ENCODE results near the gene RAP1GAP2.

The RAP1GAP2 gene

DNA sequence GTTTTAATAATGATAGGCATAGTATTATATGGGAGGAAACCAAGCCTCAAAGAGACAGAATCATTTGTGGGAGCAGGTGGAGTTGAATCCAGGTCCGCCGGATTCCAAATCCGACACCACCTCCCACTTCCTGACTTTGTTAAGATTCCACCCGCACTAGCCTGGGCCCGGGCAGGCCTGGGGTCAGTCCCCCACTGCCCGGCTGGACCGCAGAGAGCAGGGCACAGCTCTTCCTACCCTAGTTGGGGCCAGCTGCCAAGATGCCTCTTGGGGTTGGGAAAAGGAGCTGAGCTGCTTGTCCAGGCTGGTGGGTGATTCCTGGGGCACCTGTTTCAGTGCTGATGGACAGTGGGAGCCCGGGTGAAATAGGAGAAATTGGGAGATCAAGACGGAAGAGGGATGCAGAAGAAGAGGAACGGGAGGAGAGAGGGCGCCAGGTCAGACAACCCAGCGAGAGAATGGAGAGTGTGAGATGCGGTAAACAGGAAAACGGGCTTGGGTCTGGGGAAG lies 213.2 kb downstream of the RAP1GAP2 start:
- Mint-ChIP-seq H3K4me3 (no peak overlapping the region), H3K36me3 (ENCODE audit: low read depth) (no peaks in the 10 kb centered on the region), H3K27me3 (ENCODE audit: low read depth) (no peaks in the 10 kb centered on the region), H3K9me3 (no peaks in the 10 kb centered on the region), H3K27ac (peak overlapping the region; percentile 8), H3K4me1 (ENCODE audit: low read depth) (no peaks in the 10 kb centered on the region)
- no peak for DNase-seq (ENCODE audit: low spot score)

DNA sequence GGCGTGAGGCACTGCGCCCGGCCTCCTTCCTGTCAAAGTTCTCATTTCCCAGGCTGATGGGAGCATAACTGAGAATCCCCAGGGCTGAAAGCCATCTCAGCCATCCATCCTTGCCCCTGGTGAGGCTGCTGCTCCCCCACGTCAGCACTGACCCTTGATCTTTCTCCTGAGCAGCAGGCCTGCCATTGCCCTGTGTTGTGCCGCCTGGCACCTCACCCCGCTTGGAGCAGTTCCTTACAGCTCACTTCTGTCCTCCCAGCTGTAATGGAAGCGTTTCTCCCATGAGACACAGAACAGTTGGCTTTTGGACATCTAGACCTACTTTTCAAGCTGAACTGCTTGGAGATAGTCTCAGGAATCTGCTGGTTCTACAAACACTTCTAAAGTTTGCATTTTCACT lies 215.7 kb downstream of the RAP1GAP2 start:
- Mint-ChIP-seq H3K27ac (no peak overlapping the region), H3K36me3 (ENCODE audit: low read depth) (no peaks in the 10 kb centered on the region), H3K27me3 (ENCODE audit: low read depth) (no peaks in the 10 kb centered on the region), H3K4me1 (ENCODE audit: low read depth) (no peaks in the 10 kb centered on the region), H3K4me3 (no peak overlapping the region), H3K9me3 (no peaks in the 10 kb centered on the region)
- no peak for DNase-seq (ENCODE audit: low spot score)

DNA sequence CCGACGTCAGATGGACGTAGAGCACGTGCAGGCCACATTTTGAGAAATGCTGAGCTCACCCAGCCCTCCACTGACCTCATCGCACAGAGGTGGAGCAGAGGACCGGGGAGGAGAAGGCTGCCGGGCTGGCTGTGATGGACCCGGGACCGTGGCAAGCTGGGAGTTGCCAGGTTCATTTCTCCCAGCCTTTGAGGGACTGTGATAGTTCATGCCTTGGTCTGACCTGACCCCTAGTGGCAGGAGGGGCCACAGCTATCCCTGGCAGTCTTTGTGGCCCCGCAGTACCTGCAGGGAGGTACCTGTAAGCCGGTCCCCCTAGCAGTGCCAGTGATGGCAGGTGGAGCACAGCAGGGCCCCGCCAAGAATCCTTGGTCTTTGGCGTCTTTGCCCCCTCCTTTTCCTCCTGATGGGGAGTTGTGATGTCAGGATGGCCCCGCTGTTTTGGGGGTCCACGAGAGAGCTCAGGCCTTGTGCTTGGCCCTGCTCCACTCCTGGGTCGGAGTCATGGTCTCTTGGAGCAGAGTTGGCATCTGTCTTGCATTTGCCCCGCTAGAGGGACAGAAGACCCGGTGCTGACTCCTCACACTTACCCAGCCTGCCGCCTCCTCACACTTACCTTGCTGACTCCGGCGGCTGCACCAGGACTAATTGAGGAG lies 216.8 kb downstream of the RAP1GAP2 start:
- Mint-ChIP-seq H3K4me3 (no peak overlapping the region), H3K27ac (no peak overlapping the region), H3K36me3 (ENCODE audit: low read depth) (no peaks in the 10 kb centered on the region), H3K4me1 (ENCODE audit: low read depth) (no peaks in the 10 kb centered on the region), H3K27me3 (ENCODE audit: low read depth) (no peaks in the 10 kb centered on the region), H3K9me3 (no peaks in the 10 kb centered on the region)
- peak; percentile 13 for DNase-seq (ENCODE audit: low spot score)

DNA sequence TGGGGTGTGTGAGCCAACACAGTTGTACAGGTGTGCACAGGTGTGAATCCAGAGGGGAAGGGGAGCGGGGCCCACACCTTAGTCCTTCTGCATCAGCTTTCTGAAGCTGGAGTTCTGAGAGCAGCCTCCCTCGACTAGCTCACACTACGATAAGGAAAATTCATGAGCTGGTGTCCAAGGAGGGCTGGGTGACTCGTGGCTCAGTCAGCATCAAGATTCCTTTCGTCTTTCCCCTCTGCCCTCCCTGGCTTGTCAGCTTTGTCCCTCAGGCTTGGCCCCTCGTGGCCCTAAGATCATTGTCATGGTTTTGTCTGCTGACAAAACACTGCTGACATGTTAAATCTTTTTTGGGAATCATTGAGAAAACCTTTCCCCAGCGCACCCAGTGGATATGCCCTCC lies 219.7 kb downstream of the RAP1GAP2 start:
- Mint-ChIP-seq H3K36me3 (ENCODE audit: low read depth) (peaks cover 4% of the 10 kb centered on the region), H3K27me3 (ENCODE audit: low read depth) (no peaks in the 10 kb centered on the region)

GRCh38 chr17:3017936-3018335 lies 221.7 kb downstream of the RAP1GAP2 start:
- Mint-ChIP-seq H3K27ac (no peak overlapping the region), H3K36me3 (ENCODE audit: low read depth) (peaks cover 22% of the 10 kb centered on the region), H3K27me3 (ENCODE audit: low read depth) (no peaks in the 10 kb centered on the region), H3K4me1 (ENCODE audit: low read depth) (no peaks in the 10 kb centered on the region), H3K4me3 (no peak overlapping the region), H3K9me3 (peaks cover 13% of the 10 kb centered on the region)
- no peak for DNase-seq (ENCODE audit: low spot score)

More for the DNA sequence above, 219.7 kb downstream of the RAP1GAP2 start:
- H3K27ac Mint-ChIP-seq, result no peak overlapping the region
- no peaks in the 10 kb centered on the region for H3K4me1 Mint-ChIP-seq (ENCODE audit: low read depth)
- DNase-seq (ENCODE audit: low spot score), result no peak
- no peaks in the 10 kb centered on the region for H3K9me3 Mint-ChIP-seq
- no peak overlapping the region for H3K4me3 Mint-ChIP-seq

GRCh38 chr17:3019761-3020160 lies 223.5 kb downstream of the RAP1GAP2 start:
- H3K4me3 Mint-ChIP-seq, result no peak overlapping the region
- no peak for DNase-seq (ENCODE audit: low spot score)
- H3K4me1 Mint-ChIP-seq (ENCODE audit: low read depth), result no peaks in the 10 kb centered on the region
- H3K27me3 Mint-ChIP-seq (ENCODE audit: low read depth), result no peaks in the 10 kb centered on the region
- peaks cover 31% of the 10 kb centered on the region for H3K36me3 Mint-ChIP-seq (ENCODE audit: low read depth)
- peaks cover 17% of the 10 kb centered on the region for H3K9me3 Mint-ChIP-seq
- H3K27ac Mint-ChIP-seq, result no peak overlapping the region

DNA sequence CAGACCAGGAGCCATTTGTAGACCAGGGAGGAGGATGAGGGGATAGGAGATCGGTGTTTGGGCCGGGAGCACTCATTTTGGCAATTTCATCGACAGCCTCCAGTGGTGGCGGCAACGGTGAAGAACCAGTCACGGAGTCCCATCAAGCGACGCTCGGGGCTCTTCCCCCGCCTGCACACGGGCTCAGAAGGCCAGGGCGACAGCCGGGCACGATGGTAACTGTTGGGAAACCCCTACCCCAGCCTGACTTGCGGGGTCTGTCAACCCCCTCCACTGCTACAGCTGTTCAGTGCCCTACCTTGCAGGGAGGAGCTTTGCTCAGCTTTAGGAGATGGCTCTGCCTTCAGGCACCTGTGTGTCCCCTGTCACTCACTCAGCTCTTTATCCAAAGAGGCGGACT lies 224.1 kb downstream of the RAP1GAP2 start:
- Mint-ChIP-seq H3K27ac (no peak overlapping the region), H3K4me3 (no peak overlapping the region), H3K27me3 (ENCODE audit: low read depth) (no peaks in the 10 kb centered on the region), H3K4me1 (ENCODE audit: low read depth) (no peaks in the 10 kb centered on the region), H3K9me3 (peaks cover 17% of the 10 kb centered on the region), H3K36me3 (ENCODE audit: low read depth) (peaks cover 31% of the 10 kb centered on the region)
- DNase-seq (ENCODE audit: low spot score), result no peak

GRCh38 chr17:3022197-3022596 lies 226.0 kb downstream of the RAP1GAP2 start:
- Mint-ChIP-seq H3K9me3 (peaks cover 17% of the 10 kb centered on the region), H3K4me1 (ENCODE audit: low read depth) (no peaks in the 10 kb centered on the region), H3K4me3 (no peak overlapping the region), H3K36me3 (ENCODE audit: low read depth) (peaks cover 31% of the 10 kb centered on the region), H3K27me3 (ENCODE audit: low read depth) (no peaks in the 10 kb centered on the region), H3K27ac (no peak overlapping the region)
- DNase-seq (ENCODE audit: low spot score), result no peak

DNA sequence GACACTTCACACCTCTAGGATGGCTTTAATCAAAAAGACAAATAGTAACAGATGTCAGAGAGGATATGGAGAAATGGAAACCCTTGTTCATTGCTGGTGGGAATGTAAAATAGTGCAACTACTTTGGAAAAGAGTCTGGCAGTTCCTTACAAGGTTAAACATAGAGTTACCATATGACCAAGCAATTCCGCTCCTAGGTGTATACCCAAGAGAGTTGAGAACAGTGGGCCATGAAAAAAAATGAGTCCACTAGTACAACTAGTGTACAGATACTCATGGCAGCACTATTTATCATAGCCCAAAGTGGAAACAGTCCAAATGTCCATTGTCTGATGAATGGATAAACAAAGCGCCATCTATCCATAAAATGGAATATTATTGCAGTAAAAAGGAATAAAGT lies 228.1 kb downstream of the RAP1GAP2 start:
- no peak for DNase-seq (ENCODE audit: low spot score)
- Mint-ChIP-seq H3K27me3 (ENCODE audit: low read depth) (no peaks in the 10 kb centered on the region), H3K36me3 (ENCODE audit: low read depth) (peaks cover 36% of the 10 kb centered on the region), H3K4me1 (ENCODE audit: low read depth) (no peaks in the 10 kb centered on the region), H3K27ac (no peak overlapping the region), H3K4me3 (no peak overlapping the region), H3K9me3 (peaks cover 17% of the 10 kb centered on the region)

DNA sequence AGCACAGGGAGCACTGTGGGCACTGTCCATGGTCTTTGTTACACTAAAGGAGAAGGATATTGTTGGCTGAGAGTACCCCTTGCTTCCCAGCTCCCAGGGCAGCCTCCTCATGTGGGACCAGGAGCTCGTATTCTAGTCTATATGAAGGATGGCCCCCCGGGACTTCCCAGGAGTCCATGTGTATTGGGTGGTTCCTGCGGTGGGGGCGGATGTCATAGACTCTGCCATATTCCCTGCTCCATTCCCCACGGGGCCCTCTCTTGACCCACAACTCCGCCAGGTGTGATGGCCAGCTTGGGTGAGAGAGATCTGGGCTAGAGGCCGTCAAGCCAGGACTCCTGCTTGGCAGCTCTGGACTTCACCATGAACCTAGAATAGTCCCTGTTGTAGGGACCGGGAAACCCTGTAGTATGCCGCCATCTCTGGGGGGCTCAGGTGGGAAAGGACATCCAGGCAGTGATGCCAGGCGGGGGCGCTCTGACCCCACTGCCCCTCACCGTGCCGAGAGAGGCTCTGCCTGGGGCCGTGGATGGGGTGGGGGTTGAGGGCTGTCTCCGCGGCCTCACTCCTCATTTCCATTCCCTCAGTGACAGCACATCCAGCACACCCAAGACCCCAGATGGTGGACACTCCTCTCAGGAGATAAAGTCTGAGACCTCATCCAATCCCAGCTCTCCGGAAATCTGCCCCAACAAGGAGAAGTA lies 229.3 kb downstream of the RAP1GAP2 start:
- Mint-ChIP-seq H3K9me3 (peaks cover 17% of the 10 kb centered on the region), H3K4me1 (ENCODE audit: low read depth) (no peaks in the 10 kb centered on the region), H3K27ac (no peak overlapping the region), H3K27me3 (ENCODE audit: low read depth) (no peaks in the 10 kb centered on the region), H3K4me3 (no peak overlapping the region), H3K36me3 (ENCODE audit: low read depth) (peaks cover 38% of the 10 kb centered on the region)
- no peak for DNase-seq (ENCODE audit: low spot score)

- Mint-ChIP-seq H3K9me3 (peaks cover 17% of the 10 kb centered on the region), H3K27ac (no peak overlapping the region), H3K4me1 (ENCODE audit: low read depth) (no peaks in the 10 kb centered on the region), H3K4me3 (no peak overlapping the region), H3K36me3 (ENCODE audit: low read depth) (peaks cover 30% of the 10 kb centered on the region), H3K27me3 (ENCODE audit: low read depth) (no peaks in the 10 kb centered on the region)
- no peak for DNase-seq (ENCODE audit: low spot score)
Observed at GRCh38 chr17:3026125-3026855, 230.1 kb downstream of the RAP1GAP2 start.

GRCh38 chr17:3026856-3027751 lies 230.9 kb downstream of the RAP1GAP2 start:
- H3K4me1 Mint-ChIP-seq (ENCODE audit: low read depth), result no peaks in the 10 kb centered on the region
- H3K27ac Mint-ChIP-seq, result no peak overlapping the region
- H3K4me3 Mint-ChIP-seq, result no peak overlapping the region
- H3K27me3 Mint-ChIP-seq (ENCODE audit: low read depth), result no peaks in the 10 kb centered on the region
- peaks cover 12% of the 10 kb centered on the region for H3K9me3 Mint-ChIP-seq
- no peak for DNase-seq (ENCODE audit: low spot score)
- H3K36me3 Mint-ChIP-seq (ENCODE audit: low read depth), result peaks cover 23% of the 10 kb centered on the region

- Mint-ChIP-seq H3K9me3 (peaks cover 3% of the 10 kb centered on the region), H3K27ac (no peak overlapping the region), H3K27me3 (ENCODE audit: low read depth) (no peaks in the 10 kb centered on the region), H3K4me3 (no peak overlapping the region), H3K4me1 (ENCODE audit: low read depth) (no peaks in the 10 kb centered on the region), H3K36me3 (ENCODE audit: low read depth) (peaks cover 15% of the 10 kb centered on the region)
- DNase-seq (ENCODE audit: low spot score), result no peak
Observed at GRCh38 chr17:3027786-3028532, 231.7 kb downstream of the RAP1GAP2 start.

Measured in T-helper 2 cell treated with Interferon-gamma antibody and Interleukin-4, amounts not matched to agents 5 μg/mL and 100 μg/mL, for 36 hours (primary cell).